C1 segment of cervical spinal cord (tissue), 14 donors: ENCODE data around the gene TRAPPC6A.

Experiments used
- DNase-seq, 14 donors: peaks; one replicate each; lab custom pipeline; 2025; lab: John Stamatoyannopoulos, UW

Gene TRAPPC6A

GRCh38 chr19:45186509-45187334 lies 8.7 kb upstream of the TRAPPC6A start:
- no peak for DNase-seq

GRCh38 chr19:45184115-45184514 lies 6.1 kb upstream of the TRAPPC6A start:
- DNase-seq = no peak

GRCh38 chr19:45182758-45183157 lies 4.7 kb upstream of the TRAPPC6A start:
- DNase-seq = no peak

GRCh38 chr19:45180936-45181335 lies 2.9 kb upstream of the TRAPPC6A start:
- no peak for DNase-seq

- no peak for DNase-seq
Observed at GRCh38 chr19:45179892-45180370, 1.9 kb upstream of the TRAPPC6A start.

- no peak for DNase-seq
Observed at GRCh38 chr19:45179072-45179891, 1.2 kb upstream of the TRAPPC6A start.

- DNase-seq = peak; percentile 93 to 100 (median 100)
Observed at GRCh38 chr19:45178262-45179071, 430 bp upstream of the TRAPPC6A start, which contains the start of gene BLOC1S3. BLOC1S3 (plus strand) TSS chr19:45178784; CDS start chr19:45179297, 513 bp downstream.

GRCh38 chr19:45175515-45176345 lies 2.3 kb downstream of the TRAPPC6A start:
- no peak for DNase-seq

GRCh38 chr19:45173816-45174215 lies 4.2 kb downstream of the TRAPPC6A start:
- DNase-seq = no peak

- no peak for DNase-seq
Observed at GRCh38 chr19:45172611-45173208, 5.3 kb downstream of the TRAPPC6A start.

GRCh38 chr19:45172173-45172572 lies 5.9 kb downstream of the TRAPPC6A start:
- DNase-seq = no peak

- no peak for DNase-seq
Observed at GRCh38 chr19:45171211-45171623, 6.8 kb downstream of the TRAPPC6A start.

GRCh38 chr19:45170146-45171106 lies 7.6 kb downstream of the TRAPPC6A start:
- no peak for DNase-seq

- DNase-seq = no peak
Observed at GRCh38 chr19:45169602-45170001, 8.4 kb downstream of the TRAPPC6A start.

GRCh38 chr19:45168767-45169351 lies 9.2 kb downstream of the TRAPPC6A start:
- no peak for DNase-seq

GRCh38 chr19:45166723-45167252 lies 11.2 kb downstream of the TRAPPC6A start:
- DNase-seq = no peak

GRCh38 chr19:45164577-45165335 lies 13.3 kb downstream of the TRAPPC6A start:
- peak in 1 of 14 donors; percentile 20 for DNase-seq
